ENCODE data around the gene HS6ST3.

- no peak for TF ChIP-seq DACH1 (IDR thresholded peaks at IDR 0.05; ENCODE audit: partially characterized antibody)
- no peak for TF ChIP-seq ZNF12 (CRISPR knock-in tag; IDR thresholded peaks at IDR 0.05)
- TF ChIP-seq CCNT2 (IDR thresholded peaks at IDR 0.05; ENCODE audit: borderline replicate concordance, extremely low read depth, insufficient read length, low read depth, low read length): no peak
- TF ChIP-seq IFI16 (CRISPR knock-in tag; IDR thresholded peaks at IDR 0.05): no peak
- no peak for TF ChIP-seq NFE2L1 (tag; IDR thresholded peaks at IDR 0.05; ENCODE audit: borderline replicate concordance, low read depth)
- no peak for TF ChIP-seq ZBTB7A (IDR thresholded peaks at IDR 0.05; ENCODE audit: borderline replicate concordance, control insufficient read depth, low read depth, low read length)
- no peak for TF ChIP-seq EZH2 (IDR thresholded peaks at IDR 0.05; ENCODE audit: borderline replicate concordance, low read depth, low read length)
- no peak for TF ChIP-seq FOXM1 (IDR thresholded peaks at IDR 0.05; ENCODE audit: low read depth)
- TF ChIP-seq FOXM1 (CRISPR knock-in tag; IDR thresholded peaks at IDR 0.05; ENCODE audit: low read depth): no peak
- TF ChIP-seq, protein P1, sequence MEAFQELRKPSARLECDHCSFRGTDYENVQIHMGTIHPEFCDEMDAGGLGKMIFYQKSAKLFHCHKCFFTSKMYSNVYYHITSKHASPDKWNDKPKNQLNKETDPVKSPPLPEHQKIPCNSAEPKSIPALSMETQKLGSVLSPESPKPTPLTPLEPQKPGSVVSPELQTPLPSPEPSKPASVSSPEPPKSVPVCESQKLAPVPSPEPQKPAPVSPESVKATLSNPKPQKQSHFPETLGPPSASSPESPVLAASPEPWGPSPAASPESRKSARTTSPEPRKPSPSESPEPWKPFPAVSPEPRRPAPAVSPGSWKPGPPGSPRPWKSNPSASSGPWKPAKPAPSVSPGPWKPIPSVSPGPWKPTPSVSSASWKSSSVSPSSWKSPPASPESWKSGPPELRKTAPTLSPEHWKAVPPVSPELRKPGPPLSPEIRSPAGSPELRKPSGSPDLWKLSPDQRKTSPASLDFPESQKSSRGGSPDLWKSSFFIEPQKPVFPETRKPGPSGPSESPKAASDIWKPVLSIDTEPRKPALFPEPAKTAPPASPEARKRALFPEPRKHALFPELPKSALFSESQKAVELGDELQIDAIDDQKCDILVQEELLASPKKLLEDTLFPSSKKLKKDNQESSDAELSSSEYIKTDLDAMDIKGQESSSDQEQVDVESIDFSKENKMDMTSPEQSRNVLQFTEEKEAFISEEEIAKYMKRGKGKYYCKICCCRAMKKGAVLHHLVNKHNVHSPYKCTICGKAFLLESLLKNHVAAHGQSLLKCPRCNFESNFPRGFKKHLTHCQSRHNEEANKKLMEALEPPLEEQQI (IDR thresholded peaks at IDR 0.05): no peak
These were observed 525.3 kb downstream of the HS6ST3 start for GRCh38 chr13:96615252-96615651.
